Endothelial cell of umbilical vein (primary cell): ENCODE results near the gene TMEM144.

Source experiments
- EZH2 ChIP-seq: IDR thresholded peaks from 2 replicates; pipeline ENCODE4 v1.6.1; 2012; ENCODE audit warnings: borderline replicate concordance, low read depth, mild to moderate bottlenecking, moderate library complexity, low read length, inconsistent platforms; ENCODE audit not compliant: severe bottlenecking
- JUN ChIP-seq: IDR thresholded peaks from 2 replicates; pipeline ENCODE4 v1.6.1; 2011; ENCODE audit warnings: borderline replicate concordance, low read depth; ENCODE audit not compliant: insufficient read length, insufficient read depth
- TF ChIP-seq, protein P1 (sequence below), 2 donors: IDR thresholded peaks; 1 replicate in 1 of 2; 2 replicates in 1 of 2; pipeline ENCODE4 v1.5.1; 2011; ENCODE audit warnings: low read length in 2 of 2, mild to moderate bottlenecking in 2 of 2, moderate library complexity in 2 of 2, control low read depth in 1 of 2, inconsistent platforms in 1 of 2, low read depth in 1 of 2; ENCODE audit not compliant: insufficient read depth in 1 of 2; ENCODE audit errors: extremely low read depth in 1 of 2

DNA sequence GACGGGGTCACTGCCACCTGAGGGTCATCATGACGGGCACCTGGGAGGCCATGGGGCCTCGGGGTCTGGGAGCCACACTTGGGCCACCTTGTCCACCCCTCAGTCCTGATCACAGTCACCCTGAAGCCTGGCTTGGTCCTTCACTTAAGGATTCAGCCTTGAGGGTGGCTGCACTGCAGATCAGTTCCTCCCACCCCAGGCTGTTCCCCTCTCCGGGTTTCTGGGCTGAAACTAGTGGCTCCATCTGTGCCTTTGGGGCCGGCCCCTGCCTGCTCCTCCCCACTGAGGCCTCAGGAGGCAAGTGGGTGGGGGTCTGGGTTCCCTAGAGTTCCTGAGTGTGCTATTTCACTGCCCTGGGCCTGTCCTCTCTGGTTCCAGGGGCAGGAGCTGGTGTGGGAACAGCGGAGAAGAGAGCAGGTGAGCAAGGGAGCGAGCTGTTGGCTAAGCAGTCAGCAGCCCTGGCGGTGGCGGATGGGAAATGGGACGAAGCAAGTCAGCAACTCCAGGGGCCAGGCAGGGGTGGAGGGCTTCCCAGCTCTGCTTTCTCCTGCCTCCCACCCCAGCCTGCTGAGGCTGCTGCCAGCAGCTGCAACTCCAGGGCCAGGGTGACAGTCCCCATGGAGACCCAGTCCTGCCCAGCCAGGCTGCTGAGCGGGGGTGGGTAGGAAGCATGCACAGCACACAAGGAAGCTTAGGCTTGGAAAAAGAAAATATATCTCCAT, 81.2 kb downstream of the TMEM144 start:
- TF ChIP-seq, protein P1, sequence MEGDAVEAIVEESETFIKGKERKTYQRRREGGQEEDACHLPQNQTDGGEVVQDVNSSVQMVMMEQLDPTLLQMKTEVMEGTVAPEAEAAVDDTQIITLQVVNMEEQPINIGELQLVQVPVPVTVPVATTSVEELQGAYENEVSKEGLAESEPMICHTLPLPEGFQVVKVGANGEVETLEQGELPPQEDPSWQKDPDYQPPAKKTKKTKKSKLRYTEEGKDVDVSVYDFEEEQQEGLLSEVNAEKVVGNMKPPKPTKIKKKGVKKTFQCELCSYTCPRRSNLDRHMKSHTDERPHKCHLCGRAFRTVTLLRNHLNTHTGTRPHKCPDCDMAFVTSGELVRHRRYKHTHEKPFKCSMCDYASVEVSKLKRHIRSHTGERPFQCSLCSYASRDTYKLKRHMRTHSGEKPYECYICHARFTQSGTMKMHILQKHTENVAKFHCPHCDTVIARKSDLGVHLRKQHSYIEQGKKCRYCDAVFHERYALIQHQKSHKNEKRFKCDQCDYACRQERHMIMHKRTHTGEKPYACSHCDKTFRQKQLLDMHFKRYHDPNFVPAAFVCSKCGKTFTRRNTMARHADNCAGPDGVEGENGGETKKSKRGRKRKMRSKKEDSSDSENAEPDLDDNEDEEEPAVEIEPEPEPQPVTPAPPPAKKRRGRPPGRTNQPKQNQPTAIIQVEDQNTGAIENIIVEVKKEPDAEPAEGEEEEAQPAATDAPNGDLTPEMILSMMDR (IDR thresholded peaks at IDR 0.05; ENCODE audit: extremely low read depth in 1 of 2, insufficient read depth in 1 of 2, low read depth in 1 of 2, low read length in 2 of 2): no peak
- no peak for TF ChIP-seq JUN
- TF ChIP-seq EZH2: no peak
